ENCODE results near the gene RYR2. TPM values are rescaled to one million over a fixed set of nuclear protein-coding genes. Genes with fewer than 3 reads are reported as not detected.

The RYR2 gene
- total and polyA plus RNA-seq, 3 donors from 2014 or later: 5.4 to 9.5 (median 9.1) TPM

GRCh38 chr1:237673631-237674030 lies 631.6 kb downstream of the RYR2 start:
- Histone ChIP-seq H3K9me3 (no peaks in the 10 kb centered on the region), H3K4me3 (no peak overlapping the region), H3K4me1 (no peaks in the 10 kb centered on the region), H3K36me3 (ENCODE audit: low read depth, missing control alignments) (no peaks in the 10 kb centered on the region), H3K27ac (no peak overlapping the region), H3K27me3 (no peaks in the 10 kb centered on the region)
- TF ChIP-seq CTCF (IDR thresholded peaks at IDR 0.05): no peak
- no peak for TF ChIP-seq POLR2A (IDR thresholded peaks at IDR 0.05)
- 82 to 92% methylated on average over 3 of the region's 3 CpGs for WGBS, 2 donors
- intact Hi-C loops (cut with DNase I; ENCODE audit: low total_unique reads): no loop called here
- DNase-seq: no peak

GRCh38 chr1:237677979-237678378 lies 636.0 kb downstream of the RYR2 start:
- WGBS, 2 donors: 43 to 47% methylated on average over 3 of the region's 3 CpGs
- H3K4me3 ChIP-seq: no peak overlapping the region
- intact Hi-C loops (cut with DNase I; ENCODE audit: low total_unique reads): no loop called here
- DNase-seq: no peak
- TF ChIP-seq CTCF (IDR thresholded peaks at IDR 0.05) (no peak), POLR2A (IDR thresholded peaks at IDR 0.05) (no peak)
- H3K27me3 ChIP-seq: no peaks in the 10 kb centered on the region
- H3K27ac ChIP-seq: no peak overlapping the region
- no peaks in the 10 kb centered on the region for H3K4me1 ChIP-seq
- no peaks in the 10 kb centered on the region for H3K9me3 ChIP-seq
- no peaks in the 10 kb centered on the region for H3K36me3 ChIP-seq (ENCODE audit: low read depth, missing control alignments)

- DNase-seq: no peak
- no peaks in the 10 kb centered on the region for H3K27me3 ChIP-seq
- intact Hi-C loops (cut with DNase I; ENCODE audit: low total_unique reads): no loop called here
- H3K9me3 ChIP-seq: no peaks in the 10 kb centered on the region
- no peak overlapping the region for H3K4me3 ChIP-seq
- no peaks in the 10 kb centered on the region for H3K36me3 ChIP-seq (ENCODE audit: low read depth, missing control alignments)
- WGBS, 2 donors: 82 to 83% methylated on average over 6 of the region's 6 CpGs
- no peak overlapping the region for H3K27ac ChIP-seq
- no peaks in the 10 kb centered on the region for H3K4me1 ChIP-seq
- TF ChIP-seq CTCF (IDR thresholded peaks at IDR 0.05): no peak
- no peak for TF ChIP-seq POLR2A (IDR thresholded peaks at IDR 0.05)
Measured at GRCh38 chr1:237679687-237680086, 637.7 kb downstream of the RYR2 start.

GRCh38 chr1:237681210-237681609 lies 639.2 kb downstream of the RYR2 start:
- 92 to 97% methylated on average over 6 of the region's 6 CpGs for WGBS, 2 donors
- Histone ChIP-seq H3K9me3 (no peaks in the 10 kb centered on the region), H3K4me3 (no peak overlapping the region), H3K27ac (no peak overlapping the region), H3K36me3 (ENCODE audit: low read depth, missing control alignments) (no peaks in the 10 kb centered on the region), H3K27me3 (no peaks in the 10 kb centered on the region), H3K4me1 (no peaks in the 10 kb centered on the region)
- no peak for DNase-seq
- TF ChIP-seq CTCF (IDR thresholded peaks at IDR 0.05) (no peak), POLR2A (IDR thresholded peaks at IDR 0.05) (no peak)
- intact Hi-C loops (cut with DNase I; ENCODE audit: low total_unique reads): no loop called here

GRCh38 chr1:237684236-237684635 lies 642.3 kb downstream of the RYR2 start:
- Histone ChIP-seq H3K4me3 (no peak overlapping the region), H3K27me3 (no peaks in the 10 kb centered on the region), H3K27ac (no peak overlapping the region), H3K4me1 (no peaks in the 10 kb centered on the region), H3K9me3 (no peaks in the 10 kb centered on the region), H3K36me3 (ENCODE audit: low read depth, missing control alignments) (no peaks in the 10 kb centered on the region)
- intact Hi-C loops (cut with DNase I; ENCODE audit: low total_unique reads): no loop called here
- TF ChIP-seq POLR2A (IDR thresholded peaks at IDR 0.05) (no peak), CTCF (IDR thresholded peaks at IDR 0.05) (no peak)
- no peak for DNase-seq
- 91 to 94% methylated on average over 6 of the region's 6 CpGs for WGBS, 2 donors
